ENCODE measurements around the gene SPACA9.

SPACA9 gene

DNA sequence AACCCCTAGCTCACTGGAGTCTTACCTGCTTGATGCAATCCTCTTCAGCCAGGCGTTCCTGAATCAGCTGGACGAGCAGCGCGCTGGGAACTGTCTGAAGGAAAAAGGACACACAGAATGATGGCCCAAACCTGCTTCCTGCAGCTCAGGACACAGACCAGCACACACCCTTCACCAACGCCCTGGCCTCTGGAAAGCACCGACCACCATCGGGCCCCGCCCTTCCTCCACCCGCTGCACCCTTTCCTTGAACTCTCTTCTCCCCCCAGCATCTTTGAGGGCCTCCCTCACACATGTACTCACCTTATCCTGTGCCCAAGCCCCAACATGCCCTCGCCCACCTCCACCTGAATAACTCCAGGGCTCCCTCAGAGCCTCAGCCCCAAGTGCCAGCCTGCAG lies 23.9 kb upstream of the SPACA9 start:
- no peak overlapping the region for H3K4me3 ChIP-seq (ENCODE audit: low read depth, low read length)
- no peak for TF ChIP-seq CTCF (IDR thresholded peaks at IDR 0.05; ENCODE audit: low read depth, low read length)

- no peak for TF ChIP-seq CTCF (IDR thresholded peaks at IDR 0.05; ENCODE audit: low read depth, low read length)
- H3K4me3 ChIP-seq (ENCODE audit: low read depth, low read length), result no peak overlapping the region
Measured at GRCh38 chr9:132855904-132856303, 22.8 kb upstream of the SPACA9 start.

GRCh38 chr9:132857031-132857430 lies 21.7 kb upstream of the SPACA9 start:
- no peak overlapping the region for H3K4me3 ChIP-seq (ENCODE audit: low read depth, low read length)

DNA sequence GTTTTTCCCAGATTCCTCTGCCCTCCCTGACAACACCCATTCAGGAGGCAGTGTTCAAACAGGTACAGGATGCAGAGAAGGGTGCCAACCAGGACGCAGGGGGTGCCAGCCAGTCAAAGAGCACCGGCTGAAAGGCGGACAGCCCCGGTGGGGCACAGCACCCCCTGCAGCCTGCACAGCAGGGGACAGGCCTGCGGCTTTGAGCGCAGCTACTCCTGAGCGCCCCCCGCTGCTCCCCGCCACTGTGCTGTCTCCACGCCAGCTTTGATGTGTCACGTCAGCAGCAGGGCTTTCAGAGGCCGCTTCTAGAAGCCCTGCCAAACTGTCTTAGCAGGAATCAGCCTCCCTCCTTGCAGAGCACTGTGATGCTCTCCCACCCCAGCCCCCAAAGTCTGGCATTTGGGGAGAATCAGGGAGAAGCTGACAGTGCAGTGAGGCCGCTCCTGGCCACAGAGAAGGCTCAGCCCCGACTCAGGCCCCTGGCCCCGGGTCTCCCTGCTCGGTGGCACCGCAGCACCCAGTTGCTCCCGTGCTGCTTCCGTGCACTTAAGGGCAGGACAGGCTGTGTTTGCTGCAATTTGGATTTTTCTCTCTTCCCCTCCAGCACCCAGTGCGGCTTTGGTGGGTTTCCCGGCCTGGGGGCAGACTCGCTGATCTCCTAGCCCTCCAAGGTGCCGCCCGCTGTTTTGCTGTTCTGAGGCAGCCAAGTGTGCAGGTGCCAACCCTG lies 20.9 kb upstream of the SPACA9 start:
- no peak overlapping the region for H3K4me3 ChIP-seq (ENCODE audit: low read depth, low read length)
- TF ChIP-seq CTCF (IDR thresholded peaks at IDR 0.05; ENCODE audit: low read depth, low read length), result no peak

More at GRCh38 chr9:132857031-132857430, 21.7 kb upstream of the SPACA9 start:
- TF ChIP-seq CTCF (IDR thresholded peaks at IDR 0.05; ENCODE audit: low read depth, low read length), result no peak

GRCh38 chr9:132858751-132859150 lies 19.9 kb upstream of the SPACA9 start:
- TF ChIP-seq CTCF (IDR thresholded peaks at IDR 0.05; ENCODE audit: low read depth, low read length), result no peak
- H3K4me3 ChIP-seq (ENCODE audit: low read depth, low read length), result no peak overlapping the region

DNA sequence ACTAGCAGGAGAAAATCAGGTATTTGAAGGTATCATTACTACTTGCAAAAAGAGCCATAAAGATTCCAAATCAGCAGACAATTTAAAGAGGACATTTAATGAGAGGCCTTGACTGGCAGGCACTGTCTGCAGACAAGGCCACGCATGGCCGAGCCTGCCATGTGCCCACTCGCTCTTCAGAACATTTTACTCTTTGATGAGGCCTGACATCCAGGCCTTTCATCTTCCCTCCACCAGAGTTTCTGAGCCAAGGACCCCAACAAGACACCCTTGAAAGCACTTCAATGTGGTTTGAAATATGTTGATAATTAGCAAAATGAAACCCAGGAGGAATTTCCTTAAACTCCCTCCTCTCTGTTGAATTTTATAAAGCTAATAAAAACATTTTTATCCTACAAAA lies 17.0 kb upstream of the SPACA9 start:
- TF ChIP-seq CTCF (IDR thresholded peaks at IDR 0.05; ENCODE audit: low read depth, low read length), result no peak

DNA sequence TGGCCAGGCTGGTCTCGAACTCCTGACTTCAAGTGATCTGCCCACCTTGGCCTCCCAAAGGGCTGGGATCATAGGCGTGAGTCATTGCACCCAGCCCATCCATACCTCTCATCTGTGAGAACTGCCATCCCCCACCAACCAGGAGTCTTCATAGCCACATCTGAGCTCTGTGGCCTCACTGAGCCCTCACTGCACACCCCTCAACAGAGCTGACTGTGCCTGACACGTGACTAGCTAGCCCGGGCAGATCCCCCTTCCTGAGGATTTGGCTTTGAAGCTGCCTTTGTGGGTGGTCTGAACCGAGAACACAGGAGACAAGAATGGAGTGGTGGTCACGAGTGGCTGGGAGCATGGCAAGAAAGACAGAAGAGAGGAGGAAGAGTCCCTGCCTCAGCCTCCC lies 16.2 kb upstream of the SPACA9 start:
- no peak overlapping the region for H3K4me3 ChIP-seq (ENCODE audit: low read depth, low read length)
- TF ChIP-seq CTCF (IDR thresholded peaks at IDR 0.05; ENCODE audit: low read depth, low read length), result no peak

More for the DNA sequence above, 17.0 kb upstream of the SPACA9 start:
- H3K4me3 ChIP-seq (ENCODE audit: low read depth, low read length), result no peak overlapping the region

Data from WI38 (cell line).